Cardiac muscle cell (in vitro differentiated cells and primary cell): ENCODE data around the gene MCM9. TPM values are rescaled to one million over a fixed set of nuclear protein-coding genes. Genes with fewer than 3 reads are reported as not detected.
"Not testable (repeated sequence)": the region's sequence is repeated elsewhere in the genome, so short reads cannot be mapped to it uniquely, and the experiment has no call there.

Source experiments
- DNase-seq, 2 donors: peaks; one replicate each; pipeline versions ENCODE4 v3.0.0 to v3.0.0-alpha.2; 2010 to 2017; ENCODE audit warnings: low read depth in 1 of 2, low spot score in 1 of 2
- H3K27ac ChIP-seq: fragments of 200-600 bp; sonication (generic); 2 replicates; pipeline ENCODE4 v1.5.1; 2016
- H3K27me3 ChIP-seq: fragments of 200-600 bp; sonication (generic); 2 replicates; pipeline ENCODE4 v1.6.0; 2016; ENCODE audit warnings: control low read depth
- H3K36me3 ChIP-seq: fragments of 200-600 bp; sonication (generic); 2 replicates; pipeline ENCODE4 v1.5.1; 2016; ENCODE audit warnings: control low read depth
- H3K4me1 ChIP-seq: fragments of 200-600 bp; sonication (generic); 2 replicates; pipeline ENCODE4 v1.8.1; 2017; ENCODE audit warnings: low read depth, mild to moderate bottlenecking, mixed run types
- H3K4me3 ChIP-seq: fragments of 200-600 bp; sonication (generic); 2 replicates; pipeline ENCODE4 v1.5.1; 2016; ENCODE audit warnings: mild to moderate bottlenecking
- H3K9me3 ChIP-seq: fragments of 200-600 bp; sonication (generic); 2 replicates; pipeline ENCODE4 v1.5.1; 2017; ENCODE audit warnings: low read depth, mild to moderate bottlenecking, control low read depth
- CTCF ChIP-seq: IDR thresholded peaks from 2 replicates; pipeline ENCODE4 v1.5.1; 2012; ENCODE audit warnings: low read depth, mild to moderate bottlenecking, low read length
- polyA plus RNA-seq: library from polyadenylated mRNA; unstranded; fragments of >200 nt; fragmentation: Nextera tagmentation; extraction: Ambion mirVana; gene quantifications from 2 replicates; pipeline ENCODE4 v1.2.1, GENCODE V29; 2016
- total RNA-seq: library from RNA; depleted of rRNA; stranded (reverse); fragments of >200 nt; gene quantifications from 2 replicates; pipeline ENCODE4 v1.2.3, GENCODE V29; 2016

MCM9 gene
- total and polyA plus RNA-seq, 2 experiments from 2014 or later, result 7.0 to 10.1 TPM

DNA sequence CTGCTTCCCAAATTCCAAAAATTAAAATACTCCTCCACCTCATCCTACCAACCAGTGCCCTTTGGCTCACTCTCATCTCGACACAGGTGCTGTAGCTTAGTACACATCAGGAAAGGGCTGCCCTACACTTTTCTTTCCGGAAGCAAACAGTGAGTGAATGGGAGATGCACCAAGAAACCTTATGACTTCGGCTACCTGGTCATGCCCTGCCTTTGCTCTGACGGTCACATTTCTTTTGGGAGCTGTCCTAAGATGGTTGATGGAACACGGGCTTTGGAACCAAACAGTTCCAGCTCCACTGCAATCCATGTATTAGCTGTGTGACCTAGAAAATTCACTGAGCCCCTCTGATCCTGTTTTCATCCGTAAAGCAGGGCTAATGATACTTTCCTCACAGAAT lies 133.7 kb downstream of the MCM9 start:
- no peak for DNase-seq
- no peak for TF ChIP-seq CTCF
- Histone ChIP-seq H3K27me3 (no peaks in the 10 kb centered on the region), H3K27ac (no peak overlapping the region), H3K4me3 (no peak overlapping the region), H3K4me1 (no peaks in the 10 kb centered on the region), H3K36me3 (no peaks in the 10 kb centered on the region), H3K9me3 (no peaks in the 10 kb centered on the region)

GRCh38 chr6:118800394-118801071 lies 134.4 kb downstream of the MCM9 start:
- H3K36me3 ChIP-seq, result no peaks in the 10 kb centered on the region
- TF ChIP-seq CTCF, result peak; percentile 94
- H3K27ac ChIP-seq, result no peak overlapping the region
- H3K9me3 ChIP-seq, result no peaks in the 10 kb centered on the region
- H3K27me3 ChIP-seq, result no peaks in the 10 kb centered on the region
- DNase-seq, result peak; percentile 90 to 92
- no peak overlapping the region for H3K4me3 ChIP-seq
- no peaks in the 10 kb centered on the region for H3K4me1 ChIP-seq

GRCh38 chr6:118799826-118800225 lies 135.1 kb downstream of the MCM9 start:
- Histone ChIP-seq H3K36me3 (no peaks in the 10 kb centered on the region), H3K27me3 (no peaks in the 10 kb centered on the region), H3K27ac (no peak overlapping the region), H3K9me3 (no peaks in the 10 kb centered on the region), H3K4me1 (no peaks in the 10 kb centered on the region), H3K4me3 (no peak overlapping the region)
- no peak for DNase-seq
- no peak for TF ChIP-seq CTCF

DNA sequence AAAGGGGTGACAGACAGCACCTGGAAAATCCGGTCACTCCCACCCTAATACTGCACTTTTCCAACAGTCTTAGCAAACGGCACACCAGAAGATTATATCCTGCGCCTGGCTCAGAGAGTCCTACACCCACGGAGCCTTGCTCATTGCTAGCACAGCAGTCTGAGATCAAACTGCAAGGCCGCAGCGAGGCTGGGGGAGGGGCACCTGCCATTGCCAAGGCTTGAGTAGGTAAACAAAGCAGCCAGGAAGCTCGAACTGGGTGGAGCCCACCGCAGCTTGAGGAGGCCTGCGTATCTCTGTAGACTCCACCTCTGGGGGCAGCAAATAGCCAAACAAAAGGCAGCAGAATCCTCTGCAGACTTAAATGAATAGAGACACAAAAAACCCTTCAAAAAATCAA lies 138.4 kb downstream of the MCM9 start:
- H3K27me3 ChIP-seq, DNase-seq, H3K27ac ChIP-seq, H3K9me3 ChIP-seq, H3K4me3 ChIP-seq, H3K36me3 ChIP-seq, H3K4me1 ChIP-seq: not testable (repeated sequence)

- Histone ChIP-seq H3K27ac (no peak overlapping the region), H3K4me3 (no peak overlapping the region), H3K27me3 (no peaks in the 10 kb centered on the region), H3K4me1 (no peaks in the 10 kb centered on the region), H3K9me3 (no peaks in the 10 kb centered on the region), H3K36me3 (no peaks in the 10 kb centered on the region)
- DNase-seq, result no peak
- no peak for TF ChIP-seq CTCF
Measured at GRCh38 chr6:118791499-118791898, 143.5 kb downstream of the MCM9 start.

GRCh38 chr6:118789954-118790353 lies 145.0 kb downstream of the MCM9 start:
- no peaks in the 10 kb centered on the region for H3K4me1 ChIP-seq
- no peaks in the 10 kb centered on the region for H3K36me3 ChIP-seq
- TF ChIP-seq CTCF, result no peak
- no peaks in the 10 kb centered on the region for H3K9me3 ChIP-seq
- H3K27me3 ChIP-seq, result no peaks in the 10 kb centered on the region
- H3K27ac ChIP-seq, result no peak overlapping the region
- DNase-seq, result no peak
- H3K4me3 ChIP-seq, result no peak overlapping the region
